Stimulated activated CD4-positive, alpha-beta T cell treated with anti-CD3 and anti-CD28 coated beads, Interleukin-1b, Interleukin-23, amount 100 ng/mL, for 24 hours (primary cell): Measurements from ENCODE around the gene UBE2F.
"Not testable (repeated sequence)": the region's sequence is repeated elsewhere in the genome, so short reads cannot be mapped to it uniquely, and the experiment has no call there.

Experiments
- DNase-seq, 4 experiments: peaks; one replicate each; pipeline ENCODE4 v3.0.0-alpha.2; 2020; ENCODE audit warnings: low read depth in 4 of 4, low spot score in 1 of 4

UBE2F gene

DNA sequence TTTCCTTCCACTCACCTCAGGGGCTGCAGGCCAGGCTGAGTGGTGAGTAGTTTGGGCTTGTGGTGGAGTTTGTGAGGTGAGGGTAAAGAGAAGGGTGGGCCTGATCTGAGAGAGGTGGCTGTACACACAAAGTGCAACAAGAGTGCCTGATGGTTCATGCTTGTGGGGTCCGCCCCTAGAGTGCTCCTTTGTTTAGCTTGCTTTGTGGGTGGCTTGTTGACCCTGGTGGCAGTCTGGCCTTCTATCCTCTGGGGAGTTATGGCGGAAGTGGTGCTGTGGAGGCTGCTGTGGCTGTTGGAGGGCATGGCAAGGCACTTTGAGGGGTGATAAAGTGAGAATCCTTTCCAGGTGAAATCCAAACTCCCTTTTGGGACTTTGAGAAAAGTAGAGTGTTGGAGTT, 10.6 kb downstream of the UBE2F start:
- no peak for DNase-seq

DNA sequence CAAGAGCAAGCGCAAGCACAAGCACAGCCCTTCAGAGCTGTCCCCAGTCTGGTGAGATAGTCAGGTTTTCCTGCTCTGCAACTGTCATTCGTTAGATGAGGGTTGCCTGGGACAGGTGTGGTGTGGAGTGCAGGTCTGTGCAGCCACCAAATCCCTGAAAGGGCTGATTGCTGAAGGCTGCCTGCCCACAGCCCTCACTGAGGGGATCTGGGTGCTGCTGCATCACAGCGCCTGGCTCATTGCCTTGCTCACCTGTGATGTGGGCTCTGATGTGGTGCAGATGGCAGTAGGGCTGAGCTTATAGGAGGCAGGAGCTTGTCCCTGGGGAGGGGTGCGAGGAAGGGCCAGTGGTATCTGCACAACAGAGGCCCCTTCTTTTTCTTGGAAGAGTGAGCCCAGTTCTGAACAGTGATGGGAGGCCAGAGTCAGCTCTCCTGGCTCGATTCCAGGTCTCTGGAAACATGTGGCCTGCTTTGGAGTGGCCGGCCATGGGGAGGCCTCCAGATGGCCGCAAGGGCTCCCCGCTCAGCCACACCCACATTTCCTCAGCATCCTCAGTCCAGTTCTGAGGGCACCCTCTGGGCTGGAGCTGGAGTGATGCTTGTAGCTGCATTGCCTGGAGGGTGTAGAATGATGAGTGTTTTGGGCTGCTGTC, 11.4 kb downstream of the UBE2F start:
- no peak for DNase-seq

DNA sequence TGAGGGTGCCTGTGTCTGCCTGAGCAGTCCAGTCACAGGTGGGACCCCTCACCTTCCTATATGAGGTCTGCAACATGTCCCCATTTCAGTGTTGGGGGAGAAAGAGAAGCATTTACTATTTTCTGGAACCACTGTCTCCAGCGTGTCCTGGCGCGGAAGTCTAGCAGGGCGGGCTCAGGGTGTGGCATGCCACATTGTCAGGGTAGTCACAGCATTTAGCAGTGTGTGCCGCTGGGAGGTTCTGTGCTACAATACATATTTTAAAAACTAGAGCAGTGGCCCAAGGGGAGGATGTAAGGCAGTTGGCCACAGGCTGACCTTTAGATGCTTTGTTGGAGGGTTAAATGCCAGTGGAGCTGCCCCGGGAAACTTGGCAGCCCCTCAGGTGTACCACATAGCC, 12.5 kb downstream of the UBE2F start:
- DNase-seq = no peak

DNA sequence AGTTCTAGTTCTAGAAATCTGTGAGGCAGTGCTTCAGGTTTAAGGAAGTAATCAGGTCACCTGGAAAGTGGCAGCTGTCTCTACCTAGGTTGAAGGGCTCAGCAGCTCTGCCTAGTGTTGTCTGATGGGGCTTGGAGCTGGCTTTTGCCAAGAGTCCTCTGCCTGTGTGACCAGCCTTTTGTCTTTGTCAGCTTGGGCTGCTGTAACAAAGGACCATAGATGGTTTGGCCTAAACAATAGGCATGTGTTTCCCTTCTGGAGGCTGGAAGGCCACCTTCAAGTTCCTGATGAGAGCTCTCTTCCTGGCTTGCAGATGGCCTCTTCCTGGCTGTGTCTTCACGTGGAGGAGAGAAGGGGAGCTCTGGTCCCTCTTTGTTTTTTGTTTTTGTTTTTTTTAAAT, 13.3 kb downstream of the UBE2F start:
- DNase-seq = no peak

DNA sequence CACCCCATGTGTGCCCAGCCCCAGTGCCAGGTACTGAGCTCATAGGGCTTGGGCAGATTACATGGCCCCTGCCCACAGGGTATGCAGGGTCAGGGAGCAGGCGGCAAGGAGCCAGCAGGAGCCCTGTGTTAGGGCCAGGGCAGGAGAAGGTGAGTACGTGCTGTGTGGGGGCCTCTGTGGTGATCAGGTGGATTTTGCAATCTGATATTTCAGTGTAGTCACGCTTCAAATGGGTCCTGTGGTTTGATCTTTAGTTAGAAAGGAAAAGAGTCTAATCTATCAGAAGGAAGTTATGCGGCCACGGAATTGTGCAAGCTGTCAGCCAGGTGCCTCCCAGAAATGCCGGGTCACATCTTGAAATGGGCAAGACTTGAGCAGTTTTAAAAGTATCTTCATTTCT, 13.9 kb downstream of the UBE2F start:
- no peak for DNase-seq

DNA sequence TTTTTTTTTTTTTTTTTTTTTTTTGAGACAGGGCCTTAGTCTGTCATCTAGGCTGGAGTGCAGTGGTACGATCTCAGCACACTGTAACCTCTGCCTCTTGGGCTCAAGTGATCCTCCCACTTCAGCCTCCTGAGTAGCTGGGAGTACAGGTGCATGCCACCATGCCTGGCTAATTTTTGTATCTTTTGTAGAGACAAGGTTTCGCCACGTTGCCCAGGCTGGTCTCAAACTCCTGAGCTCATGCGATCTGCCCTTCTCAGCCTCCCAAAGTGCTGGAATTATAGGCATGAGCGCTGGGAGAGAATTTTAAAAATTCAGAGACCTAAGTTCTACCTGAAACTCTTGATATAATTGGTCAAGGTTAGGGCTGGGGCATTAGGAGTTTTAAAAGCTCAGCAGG, 14.8 kb downstream of the UBE2F start:
- not testable (repeated sequence) for DNase-seq

DNA sequence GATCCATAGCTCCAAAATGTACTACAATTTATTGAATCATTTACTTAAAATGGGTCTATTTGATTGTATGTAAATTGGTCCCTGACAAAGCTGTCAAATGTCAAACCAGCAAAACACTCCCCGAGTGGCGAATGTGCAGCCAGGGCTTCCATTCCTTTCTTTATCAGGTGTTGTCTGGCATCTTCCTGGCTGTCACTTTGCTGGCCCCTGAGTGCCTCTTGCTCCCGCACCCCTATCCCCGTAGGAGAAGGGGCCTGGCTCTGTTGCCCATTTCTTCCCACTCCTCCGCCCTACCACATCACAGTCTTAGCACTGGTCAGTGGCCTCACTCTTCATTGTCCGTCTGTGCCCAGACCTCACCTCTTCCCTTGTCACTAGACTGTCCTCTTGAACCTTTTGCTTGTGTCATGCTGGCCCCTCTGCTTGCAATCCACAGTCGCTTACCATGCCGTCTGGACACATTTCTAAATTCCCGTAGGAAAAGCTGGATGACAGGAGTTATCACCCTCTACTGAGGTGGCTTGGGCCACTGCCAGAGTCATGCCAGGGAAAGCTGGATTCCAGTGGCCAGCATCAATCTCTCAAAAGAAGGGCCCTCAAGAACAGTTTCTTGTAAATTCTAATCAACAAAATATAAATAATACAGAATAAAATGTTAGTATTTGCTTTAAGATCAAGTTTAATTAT, 15.4 kb downstream of the UBE2F start:
- DNase-seq = no peak

DNA sequence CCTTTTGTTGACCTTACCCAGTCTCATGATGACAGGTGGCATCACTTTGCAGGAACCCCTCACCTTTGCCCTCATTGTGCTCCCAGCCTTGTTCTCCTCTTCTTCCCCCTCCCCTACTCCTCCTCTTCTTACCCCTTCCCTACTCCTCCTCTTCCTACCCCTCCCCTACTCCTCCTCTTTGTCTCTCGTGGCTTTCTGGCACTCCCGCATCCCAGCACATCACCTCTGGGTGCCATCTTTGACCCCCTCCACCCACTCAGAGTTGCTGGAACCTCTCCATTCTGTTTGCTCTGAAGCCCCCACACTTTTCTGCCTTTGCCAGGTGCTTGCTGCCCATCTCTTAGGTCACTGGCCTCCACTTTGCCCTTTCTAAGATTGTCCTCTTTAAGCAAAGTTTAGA, 17.1 kb downstream of the UBE2F start:
- DNase-seq = no peak

DNA sequence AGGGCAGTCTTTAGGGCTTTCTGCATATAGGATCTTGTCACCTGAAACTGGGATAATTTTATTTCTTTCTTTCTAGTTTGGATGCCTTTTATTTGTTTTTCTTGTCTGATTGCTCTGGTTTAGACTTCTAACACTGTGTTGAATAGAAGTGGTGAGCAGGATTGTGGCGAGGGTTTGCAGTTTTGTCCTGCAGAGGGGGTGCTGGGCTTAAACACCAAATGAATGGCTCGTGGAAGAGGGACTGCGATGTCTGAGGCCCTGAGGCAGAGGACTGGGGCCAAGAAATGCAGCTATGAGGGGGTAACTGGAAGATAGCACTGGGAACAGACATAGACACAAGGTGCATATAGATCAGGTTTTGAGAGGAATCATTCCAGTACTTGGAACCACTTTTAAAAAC, 20.5 kb downstream of the UBE2F start:
- DNase-seq = no peak

DNA sequence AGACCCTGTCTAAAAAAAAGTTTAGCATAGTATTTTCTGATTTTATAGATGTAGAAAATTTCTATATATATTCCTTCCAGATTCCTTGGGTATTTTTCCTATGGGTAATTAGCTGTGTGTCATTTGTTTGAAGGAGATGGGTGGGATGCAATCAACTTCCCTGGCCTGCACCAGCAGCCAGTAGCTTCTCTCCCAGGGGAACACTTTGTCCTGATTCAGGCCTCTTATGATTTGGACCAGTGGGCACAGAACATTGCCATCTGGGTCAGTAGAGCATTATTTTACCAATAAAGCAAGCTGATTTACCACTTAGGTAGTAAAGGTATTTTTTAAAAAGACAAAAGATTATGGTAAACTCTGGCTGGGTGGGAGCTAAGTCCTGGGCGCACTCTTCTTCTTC, 26.9 kb downstream of the UBE2F start:
- DNase-seq = no peak

DNA sequence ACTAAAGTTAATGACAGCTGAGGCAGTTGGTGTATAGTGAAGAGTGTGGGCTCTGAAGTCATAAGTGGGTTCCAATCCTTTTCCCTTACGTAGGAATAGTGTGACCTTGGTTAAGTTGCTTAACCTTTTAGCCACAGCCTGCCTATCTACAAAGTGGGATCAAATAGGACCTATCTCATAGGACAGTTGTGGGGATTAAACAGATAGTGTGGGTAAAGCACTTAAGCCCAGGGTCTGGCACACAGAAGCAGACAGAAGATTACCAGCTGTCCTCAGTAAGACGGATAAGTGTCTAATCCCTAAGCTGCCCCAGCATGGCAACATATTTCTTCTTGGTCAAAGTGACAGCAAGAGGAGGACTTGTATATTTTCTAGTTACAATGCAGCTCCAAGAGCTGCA, 28.2 kb downstream of the UBE2F start:
- DNase-seq = no peak

DNA sequence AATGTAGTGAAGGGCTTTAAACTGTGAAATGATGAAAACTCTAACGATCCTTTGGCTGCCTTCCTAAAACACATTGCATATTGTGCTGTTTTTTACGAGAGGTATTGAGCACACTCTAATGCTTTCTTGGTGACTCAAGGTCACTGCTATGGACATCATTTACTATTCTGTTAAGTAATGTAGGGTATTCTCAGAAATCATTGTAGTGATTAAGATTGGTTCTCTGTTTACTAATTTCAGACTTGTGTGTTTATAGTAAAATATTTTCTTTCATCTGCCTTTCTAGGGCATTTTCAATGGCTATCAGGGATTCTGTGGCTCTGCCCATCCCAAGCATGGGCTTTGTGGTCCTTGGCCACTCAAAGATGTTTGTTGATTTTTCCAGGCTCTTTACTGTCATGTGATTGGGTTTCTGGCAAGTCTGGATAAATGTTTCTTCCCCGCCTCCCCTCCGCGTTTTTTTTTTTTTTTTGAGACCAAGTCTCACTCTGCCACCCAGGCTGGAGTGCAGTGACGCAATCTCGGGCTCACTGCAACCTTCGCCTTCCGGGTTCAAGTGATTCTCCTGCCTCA, 29.3 kb downstream of the UBE2F start:
- DNase-seq = no peak

DNA sequence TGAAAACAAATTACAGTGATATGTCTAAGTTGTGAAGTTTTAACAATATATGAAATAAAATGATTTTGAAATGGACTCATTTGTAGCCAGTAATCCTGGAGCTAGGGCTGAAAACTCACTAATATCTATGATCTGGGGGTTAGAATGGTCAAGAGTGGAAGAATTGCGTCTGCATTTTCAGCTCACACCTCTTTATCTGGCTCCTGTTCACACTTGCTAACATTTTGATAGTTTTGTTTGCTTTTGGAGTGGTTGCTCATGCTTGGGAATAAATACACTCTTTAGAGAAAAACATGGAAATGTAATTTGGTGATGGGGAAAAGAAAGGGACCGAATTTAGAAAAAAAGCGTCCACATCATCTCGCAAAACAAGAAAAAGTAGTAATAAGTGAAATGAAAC, 30.7 kb downstream of the UBE2F start:
- DNase-seq = no peak

DNA sequence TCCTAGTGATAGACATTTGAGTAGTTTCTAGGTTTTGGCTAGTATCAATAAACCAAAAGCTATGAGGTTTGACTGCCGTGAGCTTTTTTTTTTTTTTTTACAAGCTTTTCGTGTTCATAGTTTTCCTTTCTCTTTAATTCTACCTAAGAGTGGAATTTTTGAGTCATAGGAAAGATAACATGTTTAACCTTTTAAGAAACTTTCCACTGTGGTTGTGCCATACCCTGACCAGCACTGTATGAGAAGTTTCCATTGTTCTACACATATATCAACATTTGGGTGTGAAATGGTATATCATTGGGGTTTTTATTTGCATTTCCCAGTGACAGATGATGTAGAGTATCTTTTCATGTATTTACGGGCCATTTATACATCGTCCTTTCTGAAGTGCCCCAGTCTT, 31.7 kb downstream of the UBE2F start:
- DNase-seq = no peak

DNA sequence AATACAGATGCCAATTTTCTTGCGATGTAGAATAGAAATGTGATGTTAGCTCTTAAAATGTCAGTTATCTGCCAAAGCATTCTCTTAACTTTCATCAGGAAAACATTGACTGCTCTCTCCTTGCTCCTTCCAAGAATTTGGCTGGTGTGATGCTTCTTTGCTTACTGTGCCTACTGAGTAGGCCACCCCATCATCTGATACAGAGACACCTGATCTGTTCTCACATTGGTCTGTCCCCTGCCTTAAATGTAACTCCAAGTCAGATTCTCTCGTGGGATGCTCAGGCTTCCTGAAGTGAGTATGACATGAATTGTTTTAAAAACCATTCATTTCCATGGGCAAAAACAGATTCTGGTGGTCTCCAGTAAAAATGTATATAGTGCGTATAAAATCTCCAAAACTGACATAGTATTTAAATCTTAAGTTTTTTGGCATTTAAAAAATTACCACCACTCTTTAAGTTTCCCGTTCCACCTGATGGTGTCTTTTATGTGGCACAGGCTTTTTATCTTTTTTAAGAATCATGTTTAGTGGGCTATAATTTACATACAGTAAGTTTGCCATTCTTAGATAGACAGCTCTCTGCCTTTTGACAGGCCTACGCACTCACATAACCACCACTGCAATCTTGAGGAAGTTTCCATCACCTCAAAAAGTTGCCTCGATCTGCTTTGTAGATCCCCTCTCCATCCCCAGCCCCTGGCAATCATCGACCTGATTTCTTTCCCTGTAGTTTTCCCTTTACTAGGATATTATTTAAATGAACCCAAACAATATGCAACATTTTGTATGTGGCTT, 36.6 kb downstream of the UBE2F start:
- DNase-seq = no peak

DNA sequence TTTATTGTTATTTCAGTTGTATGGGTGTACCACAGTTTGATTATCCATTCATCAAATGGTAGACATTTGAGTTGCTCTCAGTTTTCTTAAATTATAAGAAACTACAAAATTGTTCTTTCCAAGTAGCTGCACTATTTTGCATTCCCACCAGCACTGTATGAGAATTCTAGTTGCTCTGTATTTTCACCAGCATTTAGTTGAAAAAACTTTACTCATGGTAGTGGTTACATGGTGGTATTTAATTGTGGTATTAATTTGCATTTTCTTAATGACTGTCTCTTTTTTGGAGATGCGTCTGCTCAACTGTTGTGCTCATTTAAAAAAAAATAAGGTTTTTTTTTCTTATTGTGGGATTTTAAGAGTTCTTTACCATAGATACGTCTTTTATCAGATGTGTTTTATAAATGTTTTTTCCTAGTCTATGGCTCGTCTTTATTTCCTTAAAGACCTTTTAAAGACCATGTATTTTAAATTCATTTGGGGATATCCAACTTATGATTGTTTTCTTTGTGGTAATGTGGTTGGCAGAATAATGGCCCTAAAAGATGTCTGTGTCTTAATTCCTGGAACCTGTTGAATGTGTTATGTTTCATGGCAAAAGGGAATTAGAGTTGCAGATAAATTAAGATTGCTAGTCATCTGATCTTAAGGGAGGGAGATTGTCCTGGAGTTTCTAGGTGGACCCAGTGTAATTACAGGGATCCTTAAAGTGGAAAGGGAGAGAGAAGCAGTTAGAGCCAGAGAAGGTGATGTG, 37.4 kb downstream of the UBE2F start:
- no peak for DNase-seq

DNA sequence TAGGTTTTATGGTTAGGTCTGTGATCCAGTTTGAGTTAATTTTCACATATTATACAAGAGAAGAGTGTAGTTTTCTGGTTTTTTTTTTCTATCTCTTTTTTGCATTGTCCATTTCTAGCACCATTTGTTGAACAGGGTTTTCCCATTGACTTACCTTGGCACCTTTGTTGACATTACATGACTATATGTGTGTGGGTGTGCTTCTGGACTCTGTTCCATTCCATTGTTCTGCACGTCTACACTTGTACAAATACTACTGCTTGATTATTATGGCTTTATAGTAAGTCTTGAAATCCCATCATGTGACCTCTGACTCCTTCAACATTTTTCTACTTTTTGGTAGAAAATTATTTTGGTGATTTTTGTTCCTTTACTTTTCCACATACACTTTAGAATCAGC, 38.7 kb downstream of the UBE2F start:
- DNase-seq = no peak

DNA sequence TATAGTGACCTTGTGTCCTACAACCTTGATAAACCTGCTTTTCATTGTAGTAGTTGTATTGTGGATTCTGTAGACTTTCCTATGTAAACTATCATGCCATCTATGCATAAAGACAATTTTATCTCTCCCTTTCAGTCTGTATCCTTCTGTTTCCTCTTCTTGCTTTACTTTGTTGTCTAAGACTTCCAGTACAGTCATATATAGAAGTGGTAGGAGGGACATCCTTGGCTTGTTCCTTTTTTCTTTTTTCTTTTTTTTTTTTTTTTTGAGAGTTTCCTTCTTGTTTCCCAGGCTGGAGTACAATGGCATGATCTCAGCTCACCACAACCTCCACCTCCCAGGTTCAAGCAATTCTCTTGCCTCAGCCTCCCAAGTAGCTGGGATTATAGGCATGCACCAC, 39.7 kb downstream of the UBE2F start:
- no peak for DNase-seq

DNA sequence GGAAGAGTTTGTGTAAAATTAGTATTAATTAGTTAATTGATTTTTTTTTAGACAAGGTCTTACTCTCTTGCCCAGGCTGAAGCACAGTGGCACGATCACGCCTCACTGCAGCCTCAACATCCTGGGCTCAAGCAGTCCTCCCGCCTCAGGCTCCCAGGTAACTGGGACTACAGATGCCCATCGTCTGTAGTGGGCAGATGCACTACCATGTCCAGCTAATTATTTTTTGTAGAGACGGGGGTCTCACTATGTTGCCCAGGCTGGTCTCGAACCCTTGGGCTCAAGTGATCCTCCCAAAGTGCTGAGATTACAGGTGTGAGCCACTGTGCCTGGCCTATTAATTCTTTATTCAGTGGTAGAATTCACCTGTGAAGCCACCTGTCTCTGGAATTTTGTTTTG, 41.1 kb downstream of the UBE2F start:
- DNase-seq = no peak

DNA sequence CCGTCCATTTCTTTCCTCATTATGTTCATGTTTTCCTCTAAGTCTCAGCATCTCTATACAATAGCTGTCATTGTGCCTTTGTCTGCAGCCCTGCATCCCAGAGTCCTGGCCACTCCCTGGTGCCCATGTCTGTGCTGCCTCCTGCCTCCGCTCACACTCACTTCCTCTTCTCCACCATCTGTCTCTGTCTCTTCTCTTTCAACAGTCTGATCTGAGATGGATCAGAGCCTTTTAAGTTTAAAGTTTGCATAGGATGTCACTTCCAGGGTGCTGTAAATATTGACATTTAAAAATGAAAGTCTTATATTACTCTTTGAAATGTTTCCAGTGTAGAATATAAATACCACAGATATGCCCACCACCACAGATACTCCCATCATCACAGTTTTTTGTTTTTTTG, 42.7 kb downstream of the UBE2F start:
- no peak for DNase-seq

DNA sequence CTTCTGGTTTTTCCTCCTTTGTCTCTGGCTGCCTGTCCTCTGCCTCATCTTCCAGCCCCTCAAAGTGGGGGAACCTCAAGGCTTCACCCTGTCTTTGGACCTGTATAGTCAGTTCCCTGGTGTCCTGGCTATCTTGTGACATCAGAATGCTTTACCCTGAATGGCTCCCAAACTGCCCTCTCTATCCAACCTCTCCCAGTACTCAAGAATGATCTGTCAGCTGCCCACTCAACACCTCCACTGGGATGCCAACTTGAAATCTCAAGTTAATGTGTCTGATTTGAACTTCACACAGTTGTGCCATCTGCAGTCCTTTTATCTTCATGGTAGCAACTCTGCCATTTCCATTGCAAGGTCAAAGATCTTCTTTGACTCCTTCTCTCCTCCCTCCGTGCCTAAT, 43.8 kb downstream of the UBE2F start:
- DNase-seq = no peak
